GM21381 (cell line): ENCODE data around the gene STK32B.

Source experiments
- ATAC-seq: cut with Tn5 transposase; IDR thresholded peaks from one replicate; pipeline ENCODE4 v1.9.1; 2021; ENCODE audit warnings: mild to moderate bottlenecking, moderate library complexity; ENCODE audit not compliant: unreplicated experiment

Gene STK32B

GRCh38 chr4:5462254-5462835 lies 411.1 kb downstream of the STK32B start:
- no peak for ATAC-seq

GRCh38 chr4:5462896-5463295 lies 411.6 kb downstream of the STK32B start:
- ATAC-seq = no peak

- ATAC-seq = no peak
These were observed 412.1 kb downstream of the STK32B start for GRCh38 chr4:5463361-5463760.

GRCh38 chr4:5463936-5464650 lies 412.8 kb downstream of the STK32B start:
- no peak for ATAC-seq

- no peak for ATAC-seq
These were observed 414.2 kb downstream of the STK32B start for GRCh38 chr4:5465529-5465928.

- no peak for ATAC-seq
These were observed 414.7 kb downstream of the STK32B start for GRCh38 chr4:5465956-5466355.

- no peak for ATAC-seq
These were observed 415.8 kb downstream of the STK32B start for GRCh38 chr4:5467111-5467510.

- no peak for ATAC-seq
These were observed 418.0 kb downstream of the STK32B start for GRCh38 chr4:5469151-5469775.

GRCh38 chr4:5469861-5470260 lies 418.6 kb downstream of the STK32B start:
- ATAC-seq = no peak

GRCh38 chr4:5470318-5471198 lies 419.3 kb downstream of the STK32B start:
- ATAC-seq = no peak

- no peak for ATAC-seq
These were observed 419.9 kb downstream of the STK32B start for GRCh38 chr4:5471206-5471605.

GRCh38 chr4:5471691-5472090 lies 420.4 kb downstream of the STK32B start:
- no peak for ATAC-seq

GRCh38 chr4:5472160-5472591 lies 420.9 kb downstream of the STK32B start:
- ATAC-seq = no peak

GRCh38 chr4:5473125-5473524 lies 421.8 kb downstream of the STK32B start:
- ATAC-seq = no peak

GRCh38 chr4:5474756-5475155 lies 423.5 kb downstream of the STK32B start:
- no peak for ATAC-seq

GRCh38 chr4:5477613-5478012 lies 426.3 kb downstream of the STK32B start:
- ATAC-seq = no peak

GRCh38 chr4:5478169-5478568 lies 426.9 kb downstream of the STK32B start:
- no peak for ATAC-seq

GRCh38 chr4:5478697-5479096 lies 427.4 kb downstream of the STK32B start:
- no peak for ATAC-seq

GRCh38 chr4:5479518-5480060 lies 428.3 kb downstream of the STK32B start:
- ATAC-seq = no peak

- ATAC-seq = no peak
These were observed 437.1 kb downstream of the STK32B start for GRCh38 chr4:5488413-5488812.

GRCh38 chr4:5489260-5489659 lies 438.0 kb downstream of the STK32B start:
- ATAC-seq = no peak
